WI38 (cell line): ENCODE results near the gene HSF5.
A peak's percentile ranks its signal among the peaks of the same experiment; 100 is the strongest.

Experiments
- H3K4me3 ChIP-seq: 2 replicates; pipeline ENCODE4 v1.5.1; 2011; ENCODE audit warnings: low read depth, mild to moderate bottlenecking, control low read depth, low read length
- TF ChIP-seq, protein P1 (sequence below): IDR thresholded peaks from 2 replicates; pipeline ENCODE4 v1.5.1; 2012; ENCODE audit warnings: low read depth, mild to moderate bottlenecking, control low read depth, low read length

Gene HSF5

DNA sequence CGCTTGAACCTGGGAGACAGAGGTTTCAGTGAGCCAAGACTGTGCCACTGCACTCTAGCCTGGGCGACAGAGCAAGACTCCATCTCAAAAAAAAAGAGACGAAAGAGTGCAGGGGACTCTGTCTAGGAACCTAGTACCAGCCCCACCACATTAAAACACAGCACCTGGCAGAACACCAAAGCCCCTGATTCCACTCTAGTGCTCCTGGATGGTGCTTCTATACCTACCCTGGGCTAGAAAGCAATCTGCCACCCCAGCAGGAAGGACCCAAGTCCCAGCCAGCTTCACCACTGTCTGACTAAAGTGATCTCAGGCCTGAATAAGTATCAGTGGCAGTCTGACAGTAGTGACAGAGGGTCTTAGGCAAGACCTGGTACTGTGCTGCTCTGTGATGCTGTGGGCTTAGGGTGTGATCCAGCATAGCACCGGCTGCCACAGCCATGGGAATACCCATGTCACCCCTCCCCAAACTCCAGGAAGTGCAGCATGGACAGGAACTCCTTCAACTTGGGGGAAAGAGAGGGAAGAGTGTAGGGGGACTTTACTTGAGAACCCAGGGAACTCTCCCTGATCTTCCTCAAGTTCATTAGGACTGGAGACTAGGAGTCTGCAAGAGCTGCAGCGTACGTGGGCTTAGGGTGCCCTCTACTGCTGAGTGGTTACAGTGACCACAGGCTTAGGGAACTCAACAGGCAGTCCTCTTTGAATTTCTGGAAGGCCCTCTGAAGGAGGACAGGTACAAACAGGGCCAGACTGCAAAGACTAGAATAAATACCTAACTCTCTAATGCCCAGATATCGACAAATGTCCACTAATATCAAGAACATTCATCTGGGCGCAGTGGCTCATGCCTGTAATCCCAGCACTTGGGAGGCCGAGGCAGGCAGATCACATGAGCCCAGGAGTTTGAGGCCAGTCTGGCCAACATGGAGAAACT lies 40.9 kb downstream of the HSF5 start:
- H3K4me3 ChIP-seq: no peak overlapping the region
- TF ChIP-seq, protein P1, sequence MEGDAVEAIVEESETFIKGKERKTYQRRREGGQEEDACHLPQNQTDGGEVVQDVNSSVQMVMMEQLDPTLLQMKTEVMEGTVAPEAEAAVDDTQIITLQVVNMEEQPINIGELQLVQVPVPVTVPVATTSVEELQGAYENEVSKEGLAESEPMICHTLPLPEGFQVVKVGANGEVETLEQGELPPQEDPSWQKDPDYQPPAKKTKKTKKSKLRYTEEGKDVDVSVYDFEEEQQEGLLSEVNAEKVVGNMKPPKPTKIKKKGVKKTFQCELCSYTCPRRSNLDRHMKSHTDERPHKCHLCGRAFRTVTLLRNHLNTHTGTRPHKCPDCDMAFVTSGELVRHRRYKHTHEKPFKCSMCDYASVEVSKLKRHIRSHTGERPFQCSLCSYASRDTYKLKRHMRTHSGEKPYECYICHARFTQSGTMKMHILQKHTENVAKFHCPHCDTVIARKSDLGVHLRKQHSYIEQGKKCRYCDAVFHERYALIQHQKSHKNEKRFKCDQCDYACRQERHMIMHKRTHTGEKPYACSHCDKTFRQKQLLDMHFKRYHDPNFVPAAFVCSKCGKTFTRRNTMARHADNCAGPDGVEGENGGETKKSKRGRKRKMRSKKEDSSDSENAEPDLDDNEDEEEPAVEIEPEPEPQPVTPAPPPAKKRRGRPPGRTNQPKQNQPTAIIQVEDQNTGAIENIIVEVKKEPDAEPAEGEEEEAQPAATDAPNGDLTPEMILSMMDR: peak; percentile 88

DNA sequence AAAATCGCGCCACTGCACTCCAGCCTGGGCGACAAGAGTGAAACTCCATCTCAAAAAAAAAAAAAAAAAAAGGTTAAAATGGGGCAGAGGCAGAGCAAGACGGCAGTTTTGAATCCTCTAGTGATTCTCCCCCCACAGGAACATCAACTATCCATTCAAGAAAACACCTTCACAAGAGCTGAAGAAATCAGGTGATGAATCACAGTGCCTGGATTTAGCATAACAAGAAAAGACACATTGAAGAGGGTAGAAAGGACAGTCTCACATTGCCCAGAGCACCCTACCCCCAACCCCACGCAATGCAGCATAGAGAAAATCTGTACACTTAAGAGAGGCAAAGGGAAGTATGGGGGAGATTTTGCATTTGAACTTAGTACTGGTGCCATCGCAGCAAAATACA lies 42.1 kb downstream of the HSF5 start:
- TF ChIP-seq, protein P1: no peak
- no peak overlapping the region for H3K4me3 ChIP-seq

DNA sequence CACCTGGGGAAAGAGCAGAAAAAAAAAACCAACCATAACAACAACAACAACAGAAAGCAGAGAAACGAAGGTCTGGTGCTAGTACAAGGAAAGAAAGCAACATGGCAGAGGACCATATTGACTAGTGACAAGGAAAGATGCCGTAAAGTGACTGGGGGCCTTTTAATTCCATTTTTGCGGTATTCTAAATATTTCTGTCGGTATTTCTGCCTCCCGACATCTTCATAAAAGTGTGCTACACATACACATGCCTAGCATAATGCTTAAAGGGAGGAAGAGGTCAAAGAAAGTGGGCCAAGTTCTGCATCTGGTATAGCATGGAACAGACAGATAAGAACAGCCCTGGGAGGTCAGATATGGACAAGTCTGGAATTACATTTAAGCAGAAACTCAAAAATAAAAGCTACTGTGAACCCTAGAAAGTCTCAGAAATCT lies 51.4 kb downstream of the HSF5 start:
- TF ChIP-seq, protein P1: no peak
- H3K4me3 ChIP-seq: no peak overlapping the region

DNA sequence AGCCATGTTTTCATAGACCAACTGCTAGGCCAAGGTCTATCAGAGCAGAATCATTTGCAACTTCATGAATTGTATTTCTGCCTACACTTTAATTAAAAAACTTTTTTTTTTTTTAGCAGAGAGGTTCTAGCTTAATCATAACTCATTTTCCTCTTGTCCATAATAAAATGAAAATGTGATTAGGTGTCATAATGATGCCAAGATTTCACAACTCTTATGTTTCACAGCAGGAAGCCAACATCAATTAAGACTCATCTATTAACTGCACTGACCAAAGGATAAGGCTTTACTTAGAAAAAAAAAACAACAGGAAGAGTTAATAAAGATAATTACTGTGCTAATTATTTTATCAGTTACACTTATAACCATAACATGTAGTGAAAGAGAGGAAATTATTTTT lies 52.0 kb downstream of the HSF5 start:
- no peak overlapping the region for H3K4me3 ChIP-seq
- TF ChIP-seq, protein P1: no peak

DNA sequence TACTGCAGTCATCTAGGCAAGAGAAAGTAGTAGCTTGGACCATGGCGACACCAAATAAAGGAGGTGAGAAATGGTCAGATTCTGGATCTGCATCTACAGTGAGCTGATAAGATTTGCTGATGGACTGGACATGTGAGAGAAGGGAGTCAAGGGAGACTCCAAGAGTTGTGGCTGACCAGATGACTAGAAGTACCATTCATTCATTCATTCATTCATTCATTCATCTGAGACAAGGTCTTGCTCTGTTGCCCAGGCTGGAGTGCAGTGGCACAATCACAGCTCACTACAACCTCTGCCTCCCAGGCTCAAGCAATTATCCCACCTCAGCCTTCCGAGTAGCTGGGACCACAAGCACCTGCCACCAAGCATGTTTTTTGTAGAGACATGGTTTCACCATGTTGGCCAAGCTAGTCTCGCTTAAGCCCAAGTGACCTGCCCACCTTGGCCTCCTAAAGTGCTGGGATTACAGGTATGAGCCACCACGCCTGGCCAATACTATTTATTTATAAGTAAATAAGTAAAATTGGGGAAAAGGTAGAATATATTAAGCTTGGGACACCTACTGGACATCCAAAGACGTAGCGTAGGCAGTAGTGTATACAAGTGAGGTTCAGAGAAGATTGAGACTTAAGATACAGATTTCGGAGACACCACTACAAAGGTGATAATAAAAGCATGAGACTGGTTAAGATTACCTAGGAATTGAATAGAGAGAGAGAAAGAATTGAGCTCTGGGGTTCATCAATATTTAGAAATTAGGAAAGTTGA lies 55.2 kb downstream of the HSF5 start:
- H3K4me3 ChIP-seq: no peak overlapping the region
- TF ChIP-seq, protein P1: no peak

DNA sequence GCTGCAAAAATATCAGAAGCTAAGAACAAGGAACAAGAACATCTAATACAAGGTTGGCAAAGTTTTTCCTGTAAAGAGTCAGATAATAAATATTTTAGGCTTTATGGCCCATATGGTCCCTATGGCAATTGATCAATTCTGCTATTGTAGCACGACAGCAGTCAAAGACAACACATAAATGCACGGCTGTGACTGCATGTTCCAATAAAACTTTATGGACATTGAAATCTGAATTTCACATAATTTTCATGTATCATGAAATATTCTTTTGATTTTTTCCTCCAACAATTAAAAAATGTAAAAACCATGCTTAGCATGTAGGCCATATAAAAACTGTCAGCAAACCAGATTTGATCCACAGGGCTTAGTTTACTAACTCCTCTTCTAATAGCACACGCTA lies 60.4 kb downstream of the HSF5 start:
- no peak overlapping the region for H3K4me3 ChIP-seq
- TF ChIP-seq, protein P1: no peak

DNA sequence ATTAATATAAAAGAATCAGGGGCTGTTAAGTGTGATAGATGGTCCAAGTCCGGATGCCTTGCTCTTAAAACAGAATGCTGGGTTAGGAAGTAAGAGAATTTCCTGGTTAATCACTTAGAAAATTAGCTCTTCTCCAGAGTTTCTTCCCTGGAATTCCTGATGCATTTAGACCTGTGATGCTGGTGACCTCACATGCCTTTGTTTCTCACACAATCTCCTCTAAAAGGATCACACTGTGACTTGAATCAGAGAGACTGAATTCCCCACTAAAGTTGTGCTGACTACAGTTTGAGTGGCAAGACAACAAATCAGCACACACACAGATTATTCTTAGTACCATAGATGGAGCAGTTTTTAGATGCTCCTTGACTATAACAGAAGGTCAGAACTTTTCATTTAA lies 66.5 kb downstream of the HSF5 start:
- TF ChIP-seq, protein P1: no peak
- no peak overlapping the region for H3K4me3 ChIP-seq
